PC-9 (cell line): Measurements from ENCODE around the gene PLCL2. TPM values are rescaled to one million over a fixed set of nuclear protein-coding genes. Genes with fewer than 3 reads are reported as not detected.

Experiments used
- BruUV-seq: library from RNA; stranded (reverse); fragments of 400-500 nt; replicated peaks from 2 replicates; lab custom pipeline; 2021; lab: Mats Ljungman, UMichigan
- CTCF ChIA-PET: fragments of 300-600 bp; sonication (Branson Sonifier 250); formaldehyde crosslinking; loops from one replicate; lab custom pipeline; 2022; ENCODE audit warnings: antibody characterized with exemption; lab: Charles Lee
- POLR2A ChIA-PET: fragments of 300-600 bp; sonication (Branson Sonifier 250); formaldehyde crosslinking; loops from one replicate; lab custom pipeline; 2022; ENCODE audit warnings: antibody characterized with exemption; ENCODE audit not compliant: unreplicated experiment; lab: Charles Lee
- DNase-seq, 2 experiments: peaks; one replicate each; pipeline versions ENCODE4 v3.0.0 to v3.0.0-alpha.2; 2015 to 2022; ENCODE audit warnings: mixed read lengths in 1 of 2
- H2AFZ ChIP-seq: fragments of 200-600 bp; sonication (generic); 2 replicates; pipeline ENCODE4 v1.8.1; 2017; ENCODE audit warnings: antibody characterized with exemption
- H3F3A ChIP-seq: fragments of 200-600 bp; sonication (generic); 2 replicates; pipeline ENCODE4 v1.8.1; 2017; ENCODE audit warnings: antibody characterized with exemption, mild to moderate bottlenecking, low read depth; ENCODE audit not compliant: insufficient read depth
- H3K27ac ChIP-seq: fragments of 200-600 bp; sonication (generic); 2 replicates; pipeline ENCODE4 v1.6.1; 2016; ENCODE audit warnings: mixed run types
- H3K27me3 ChIP-seq: fragments of 200-600 bp; sonication (generic); 2 replicates; pipeline ENCODE4 v1.6.1; 2016; ENCODE audit warnings: low read depth, mixed run types; ENCODE audit not compliant: insufficient read depth
- H3K36me3 ChIP-seq: fragments of 200-600 bp; sonication (generic); 2 replicates; pipeline ENCODE4 v1.6.1; 2016; ENCODE audit warnings: low read depth, mixed run types
- H3K4me1 ChIP-seq: fragments of 200-600 bp; sonication (generic); replicated peaks from 2 replicates; pipeline ENCODE4 v1.6.1; 2016; ENCODE audit warnings: mixed run types; ENCODE audit not compliant: insufficient read depth
- H3K4me2 ChIP-seq: fragments of 200-600 bp; sonication (generic); 2 replicates; pipeline ENCODE4 v1.6.1; 2017; ENCODE audit warnings: mixed run types
- H3K4me3 ChIP-seq: fragments of 200-600 bp; sonication (generic); 2 replicates; pipeline ENCODE4 v1.6.1; 2016; ENCODE audit warnings: mixed run types
- H3K79me2 ChIP-seq: fragments of 200-600 bp; sonication (generic); 2 replicates; pipeline ENCODE4 v1.6.1; 2017; ENCODE audit warnings: low read depth, mixed run types
- H3K9me2 ChIP-seq: fragments of 200-600 bp; sonication (generic); 2 replicates; pipeline ENCODE4 v1.8.1; 2017; ENCODE audit warnings: mild to moderate bottlenecking; ENCODE audit not compliant: insufficient read depth
- H3K9me3 ChIP-seq: fragments of 200-600 bp; sonication (generic); 2 replicates; pipeline ENCODE4 v1.8.1; 2016; ENCODE audit warnings: low read depth; ENCODE audit not compliant: insufficient read depth
- H4K20me1 ChIP-seq: fragments of 200-600 bp; sonication (generic); 2 replicates; pipeline ENCODE4 v1.8.1; 2017; ENCODE audit not compliant: insufficient read depth
- EZH2 ChIP-seq: fragments of 200-600 bp; sonication (generic); IDR thresholded peaks from 2 replicates; pipeline ENCODE4 v1.8.0; 2017; ENCODE audit warnings: antibody characterized with exemption, low read depth
- intact Hi-C: fragments of 100-400 bp; cut with micrococcal nuclease; formaldehyde crosslinking; loops from one replicate; pipeline ENCODE4 v1.10.0; 2022; ENCODE audit not compliant: unreplicated experiment
- total RNA-seq: library from RNA; stranded (reverse); gene quantifications from 2 replicates; pipeline ENCODE4 v1.2.3, GENCODE V29; 2021
- TF ChIP-seq, protein P1 (sequence below): fragments of 200-600 bp; sonication (generic); conservative IDR thresholded peaks from 2 replicates; pipeline ENCODE4 v1.6.1; 2017; ENCODE audit warnings: mixed run types, antibody characterized with exemption, mild to moderate bottlenecking, moderate library complexity

Gene PLCL2
- total RNA-seq, 1 experiment from 2014 or later, result 4.6 TPM

DNA sequence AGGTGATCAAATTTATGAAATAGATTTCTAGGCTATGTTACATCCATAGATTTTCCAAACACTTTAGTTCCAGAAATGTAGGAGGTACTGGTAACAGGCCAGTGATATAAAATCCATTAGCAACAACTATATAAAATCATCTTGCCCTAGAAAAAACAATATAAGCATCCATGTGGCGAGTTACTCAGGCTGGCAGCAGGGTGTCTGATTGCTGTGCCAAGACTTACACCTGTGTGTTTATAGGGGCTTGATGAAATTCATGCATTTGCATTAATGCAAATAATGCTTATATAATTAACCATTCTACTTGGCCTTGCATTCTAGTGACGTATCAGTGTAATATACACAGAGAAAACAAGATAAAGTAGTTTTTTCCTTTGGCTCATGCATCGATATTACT lies 153.4 kb downstream of the PLCL2 start:
- TF ChIP-seq, protein P1, sequence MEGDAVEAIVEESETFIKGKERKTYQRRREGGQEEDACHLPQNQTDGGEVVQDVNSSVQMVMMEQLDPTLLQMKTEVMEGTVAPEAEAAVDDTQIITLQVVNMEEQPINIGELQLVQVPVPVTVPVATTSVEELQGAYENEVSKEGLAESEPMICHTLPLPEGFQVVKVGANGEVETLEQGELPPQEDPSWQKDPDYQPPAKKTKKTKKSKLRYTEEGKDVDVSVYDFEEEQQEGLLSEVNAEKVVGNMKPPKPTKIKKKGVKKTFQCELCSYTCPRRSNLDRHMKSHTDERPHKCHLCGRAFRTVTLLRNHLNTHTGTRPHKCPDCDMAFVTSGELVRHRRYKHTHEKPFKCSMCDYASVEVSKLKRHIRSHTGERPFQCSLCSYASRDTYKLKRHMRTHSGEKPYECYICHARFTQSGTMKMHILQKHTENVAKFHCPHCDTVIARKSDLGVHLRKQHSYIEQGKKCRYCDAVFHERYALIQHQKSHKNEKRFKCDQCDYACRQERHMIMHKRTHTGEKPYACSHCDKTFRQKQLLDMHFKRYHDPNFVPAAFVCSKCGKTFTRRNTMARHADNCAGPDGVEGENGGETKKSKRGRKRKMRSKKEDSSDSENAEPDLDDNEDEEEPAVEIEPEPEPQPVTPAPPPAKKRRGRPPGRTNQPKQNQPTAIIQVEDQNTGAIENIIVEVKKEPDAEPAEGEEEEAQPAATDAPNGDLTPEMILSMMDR, result no peak
- TF ChIP-seq EZH2, result no peak
- H4K20me1 ChIP-seq, result no peaks in the 10 kb centered on the region
- ChIA-PET POLR2A (no interaction called here), CTCF (no interaction called here)
- intact Hi-C loops, result loop anchor here (2.0 to 10.0 kb wide), 4 partner anchors 153 to 743 kb away; partner anchors contain the start of gene PLCL2
- peaks cover 27% of the 10 kb centered on the region for H3F3A ChIP-seq
- H3K79me2 ChIP-seq, result no peaks in the 10 kb centered on the region
- no peak overlapping the region for H3K4me2 ChIP-seq
- no peak for DNase-seq
- H3K36me3 ChIP-seq, result peaks cover 7% of the 10 kb centered on the region; the same call in 1 of the 2 replicates
- peak overlapping the region; percentile 90 for H3K27ac ChIP-seq
- no peaks in the 10 kb centered on the region for H3K9me2 ChIP-seq
- H3K9me3 ChIP-seq, result peaks cover 15% of the 10 kb centered on the region; the same call in 1 of the 2 replicates
- no peak overlapping the region for H3K4me3 ChIP-seq
- BruUV-seq, result no TSS peak
- H2AFZ ChIP-seq, result no peak overlapping the region
- H3K4me1 ChIP-seq, result peaks cover 45% of the 10 kb centered on the region
- H3K27me3 ChIP-seq, result no peaks in the 10 kb centered on the region

DNA sequence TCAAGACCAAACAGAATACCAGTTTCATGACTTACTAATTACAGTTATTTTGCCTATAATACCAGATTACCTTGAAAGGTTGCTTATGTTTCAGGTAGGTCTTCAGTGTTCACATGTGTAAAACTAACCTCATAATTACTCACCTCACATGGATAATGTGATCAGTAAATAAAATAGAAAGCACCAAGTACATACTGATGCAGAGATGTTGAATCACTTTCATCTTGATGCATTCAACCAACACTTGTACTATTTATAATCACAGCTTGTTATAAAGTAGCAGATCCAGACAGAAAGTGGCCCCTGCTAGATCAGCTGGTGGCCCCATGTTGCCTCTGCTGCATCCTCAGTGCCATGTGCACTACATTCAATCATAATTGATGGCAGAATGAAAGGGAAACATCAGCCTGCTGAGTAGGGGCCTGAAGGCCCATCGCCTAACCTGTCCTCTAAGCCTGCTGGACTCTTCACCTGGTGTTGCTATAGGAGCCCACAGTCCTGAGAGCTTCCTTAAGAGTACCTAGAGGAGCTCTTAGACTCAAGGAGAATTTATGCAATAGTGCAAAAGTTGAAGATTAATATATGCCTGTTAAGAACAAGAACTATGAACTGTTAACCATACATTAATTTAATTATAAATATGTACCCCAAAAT lies 154.3 kb downstream of the PLCL2 start:
- peak overlapping the region; percentile 90 for H3K27ac ChIP-seq
- TF ChIP-seq, protein P1, result no peak
- TF ChIP-seq EZH2, result no peak

DNA sequence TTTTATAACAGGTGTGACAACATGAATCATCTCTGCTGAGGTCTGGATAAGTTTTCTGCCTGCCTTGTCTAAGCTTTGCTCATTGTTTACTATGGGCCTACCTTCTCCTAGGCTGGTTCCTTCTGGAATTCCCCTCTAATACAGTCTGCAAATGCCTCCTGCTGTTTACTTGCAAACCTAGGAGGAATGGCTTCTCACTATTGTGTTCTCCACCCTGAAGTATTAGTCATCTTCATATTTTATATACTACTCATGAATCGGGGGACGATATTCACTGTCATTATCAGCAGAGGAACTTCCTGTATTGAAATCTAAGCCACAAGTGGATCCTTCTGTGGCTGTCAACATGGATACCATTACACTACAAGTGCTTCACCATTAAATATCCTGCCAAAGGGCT lies 154.8 kb downstream of the PLCL2 start:
- TF ChIP-seq, protein P1, result no peak
- no peak for TF ChIP-seq EZH2
- no peaks in the 10 kb centered on the region for H3K79me2 ChIP-seq
- peaks cover 7% of the 10 kb centered on the region; the same call in 1 of the 2 replicates for H3K36me3 ChIP-seq
- no peak overlapping the region for H2AFZ ChIP-seq
- peaks cover 45% of the 10 kb centered on the region for H3K4me1 ChIP-seq
- intact Hi-C loops, result loop anchor here (1.0 to 10.0 kb wide), 5 partner anchors 44 to 745 kb away; partner anchors contain the start of gene PLCL2
- H3K9me3 ChIP-seq, result peaks cover 15% of the 10 kb centered on the region; the same call in 1 of the 2 replicates
- H3K9me2 ChIP-seq, result no peaks in the 10 kb centered on the region
- H3K4me2 ChIP-seq, result peak overlapping the region; percentile 24
- H3K4me3 ChIP-seq, result no peak overlapping the region
- BruUV-seq, result no TSS peak
- ChIA-PET CTCF (no interaction called here), POLR2A (no interaction called here)
- H4K20me1 ChIP-seq, result no peaks in the 10 kb centered on the region
- peaks cover 27% of the 10 kb centered on the region for H3F3A ChIP-seq
- peak overlapping the region; percentile 90 for H3K27ac ChIP-seq
- peak; percentile 56 to 98 for DNase-seq
- no peaks in the 10 kb centered on the region for H3K27me3 ChIP-seq

More for the DNA sequence above, 154.3 kb downstream of the PLCL2 start:
- peak in 1 of 2 experiments; percentile 26 for DNase-seq
- H3K79me2 ChIP-seq, result no peaks in the 10 kb centered on the region
- intact Hi-C loops, result loop anchor here (1.0 to 10.0 kb wide), 5 partner anchors 44 to 744 kb away; partner anchors contain the start of gene PLCL2
- H3K4me2 ChIP-seq, result peak overlapping the region; percentile 65
- peaks cover 7% of the 10 kb centered on the region; the same call in 1 of the 2 replicates for H3K36me3 ChIP-seq
- H3K4me1 ChIP-seq, result peaks cover 45% of the 10 kb centered on the region
- no peaks in the 10 kb centered on the region for H3K9me2 ChIP-seq
- H3K4me3 ChIP-seq, result no peak overlapping the region
- BruUV-seq, result no TSS peak
- no peaks in the 10 kb centered on the region for H4K20me1 ChIP-seq
- H3K9me3 ChIP-seq, result peaks cover 15% of the 10 kb centered on the region; the same call in 1 of the 2 replicates
- H2AFZ ChIP-seq, result no peak overlapping the region
- no peaks in the 10 kb centered on the region for H3K27me3 ChIP-seq
- ChIA-PET POLR2A (no interaction called here), CTCF (no interaction called here)
- H3F3A ChIP-seq, result peaks cover 27% of the 10 kb centered on the region
